ENCODE measurements around the gene LRIT2. TPM values are rescaled to one million over a fixed set of nuclear protein-coding genes. Genes with fewer than 3 reads are reported as not detected.

Gene LRIT2
- polyA plus RNA-seq, 3 donors = not detected

- Histone ChIP-seq H3K9ac (ENCODE audit: insufficient read depth, low read length, poor library complexity, severe bottlenecking) (no peak overlapping the region), H4K20me1 (ENCODE audit: insufficient read depth, low read length) (no peaks in the 10 kb centered on the region), H3K79me2 (ENCODE audit: insufficient read depth, low read length) (no peaks in the 10 kb centered on the region), H3K27me3 (ENCODE audit: control insufficient read depth in 2 of 2, insufficient read depth in 2 of 2, low read length in 2 of 2) (no peaks in the 10 kb centered on the region), H3K4me1 (ENCODE audit: control insufficient read depth in 1 of 2, insufficient read depth in 2 of 2, low read length in 2 of 2) (no peaks in the 10 kb centered on the region), H3K4me2 (replicated peaks; ENCODE audit: extremely low read depth, low read length, poor library complexity, severe bottlenecking) (no peak overlapping the region), H3K4me3 (replicated peaks in 1 of 3; ENCODE audit: low read depth in 2 of 3, low read length in 3 of 3) (no peak overlapping the region), H3K27ac (ENCODE audit: low read depth in 1 of 2, low read length in 2 of 2) (no peak overlapping the region), H3K9me3 (replicated peaks in 1 of 2; ENCODE audit: control insufficient read depth in 1 of 2, insufficient read depth in 1 of 2, low read length in 2 of 2) (no peaks in the 10 kb centered on the region), H2AFZ (ENCODE audit: insufficient read depth, low read depth, low read length, poor library complexity, severe bottlenecking) (no peak overlapping the region), H3K36me3 (replicated peaks in 1 of 2; ENCODE audit: control insufficient read depth in 1 of 2, insufficient read depth in 2 of 2, low read length in 2 of 2) (no peaks in the 10 kb centered on the region)
- DNase-seq = no peak
- intact Hi-C loops (cut with micrococcal nuclease) = no loop called here
- TF ChIP-seq CTCF (IDR thresholded peaks at IDR 0.05) = no peak
- H3K9me3 Mint-ChIP-seq = peaks cover 0 to 9% (median 3%) of the 10 kb centered on the region in 7 donors
- no peak overlapping the region for H3K4me3 Mint-ChIP-seq
- 93% methylated on average over 2 of the region's 4 CpGs for WGBS (ENCODE audit: insufficient coverage)
- H3K27me3 Mint-ChIP-seq (ENCODE audit: low read depth in 3 of 3) = peaks cover 0 to 2% (median 0%) of the 10 kb centered on the region in 3 donors
- H3K36me3 Mint-ChIP-seq = no peaks in the 10 kb centered on the region
- H3K27ac Mint-ChIP-seq = no peak overlapping the region
- peaks cover 8% of the 10 kb centered on the region for H3K4me1 Mint-ChIP-seq
Observed at GRCh38 chr10:84176351-84176750, 49.0 kb downstream of the LRIT2 start.

- intact Hi-C loops (cut with micrococcal nuclease) = no loop called here
- H3K27ac ChIP-seq (ENCODE audit: low read depth in 1 of 2, low read length in 2 of 2) = no peak overlapping the region
- no peaks in the 10 kb centered on the region for H3K36me3 ChIP-seq (replicated peaks in 1 of 2; ENCODE audit: control insufficient read depth in 1 of 2, insufficient read depth in 2 of 2, low read length in 2 of 2)
- H4K20me1 ChIP-seq (ENCODE audit: insufficient read depth, low read length) = no peaks in the 10 kb centered on the region
- no peak overlapping the region for H3K4me3 ChIP-seq (replicated peaks in 1 of 3; ENCODE audit: low read depth in 2 of 3, low read length in 3 of 3)
- no peak overlapping the region for H2AFZ ChIP-seq (ENCODE audit: insufficient read depth, low read depth, low read length, poor library complexity, severe bottlenecking)
- H3K79me2 ChIP-seq (ENCODE audit: insufficient read depth, low read length) = no peaks in the 10 kb centered on the region
- no peaks in the 10 kb centered on the region for H3K4me1 ChIP-seq (ENCODE audit: control insufficient read depth in 1 of 2, insufficient read depth in 2 of 2, low read length in 2 of 2)
- 97% methylated on average over 4 of the region's 6 CpGs for WGBS (ENCODE audit: insufficient coverage)
- peaks cover 0 to 2% (median 0%) of the 10 kb centered on the region in 3 donors for H3K27me3 Mint-ChIP-seq (ENCODE audit: low read depth in 3 of 3)
- H3K27me3 ChIP-seq (ENCODE audit: control insufficient read depth in 2 of 2, insufficient read depth in 2 of 2, low read length in 2 of 2) = no peaks in the 10 kb centered on the region
- H3K9me3 Mint-ChIP-seq = peaks cover 0 to 4% (median 0%) of the 10 kb centered on the region in 7 donors
- peaks cover 8% of the 10 kb centered on the region for H3K4me1 Mint-ChIP-seq
- H3K27ac Mint-ChIP-seq = no peak overlapping the region
- DNase-seq = no peak
- no peaks in the 10 kb centered on the region for H3K9me3 ChIP-seq (replicated peaks in 1 of 2; ENCODE audit: control insufficient read depth in 1 of 2, insufficient read depth in 1 of 2, low read length in 2 of 2)
- H3K36me3 Mint-ChIP-seq = no peaks in the 10 kb centered on the region
- no peak overlapping the region for H3K4me2 ChIP-seq (replicated peaks; ENCODE audit: extremely low read depth, low read length, poor library complexity, severe bottlenecking)
- H3K9ac ChIP-seq (ENCODE audit: insufficient read depth, low read length, poor library complexity, severe bottlenecking) = no peak overlapping the region
- TF ChIP-seq CTCF (IDR thresholded peaks at IDR 0.05) = no peak
- H3K4me3 Mint-ChIP-seq = no peak overlapping the region
Observed at GRCh38 chr10:84175436-84175835, 49.9 kb downstream of the LRIT2 start.

All from CD14-positive monocyte (primary cell).